ENCODE measurements around the gene TTC13. TPM values are rescaled to one million over a fixed set of nuclear protein-coding genes. Genes with fewer than 3 reads are reported as not detected.
A peak's percentile ranks its signal among the peaks of the same experiment; 100 is the strongest.

TTC13 gene
- total RNA-seq, 2 experiments from 2014 or later = 13.4 to 15.5 TPM

- Mint-ChIP-seq H3K27me3 (no peaks in the 10 kb centered on the region), H3K36me3 (ENCODE audit: low read depth) (peaks cover 20% of the 10 kb centered on the region), H3K4me1 (ENCODE audit: low read depth) (no peaks in the 10 kb centered on the region), H3K4me3 (no peak overlapping the region), H3K27ac (no peak overlapping the region), H3K9me3 (no peaks in the 10 kb centered on the region)
- intact Hi-C loops (cut with micrococcal nuclease) = no loop called here
- DNase-seq (no peak), ATAC-seq (no peak)
- no peak for TF ChIP-seq CTCF (IDR thresholded peaks at IDR 0.05)
- POLR2A ChIA-PET = no interaction called here
- CTCF ChIA-PET = interaction anchor here (1.2 kb wide), 1 partner anchor 8 kb away, joined by 3 read pairs; no protein-coding TSS in a partner anchor
These were observed 55.5 kb downstream of the TTC13 start for GRCh38 chr1:230923176-230923575.

- Mint-ChIP-seq H3K36me3 (ENCODE audit: low read depth) (peaks cover 17% of the 10 kb centered on the region), H3K9me3 (no peaks in the 10 kb centered on the region), H3K4me3 (no peak overlapping the region), H3K27me3 (no peaks in the 10 kb centered on the region), H3K27ac (no peak overlapping the region), H3K4me1 (ENCODE audit: low read depth) (no peaks in the 10 kb centered on the region)
- no peak for DNase-seq
- CTCF ChIA-PET = interaction anchor here (1.1 to 1.2 kb wide), 3 partner anchors 9 to 56 kb away, joined by 3 to 4 read pairs (median 3); partner anchors contain the start of genes ARV1 and TTC13
- no peak for ATAC-seq
- POLR2A ChIA-PET = no interaction called here
- no peak for TF ChIP-seq CTCF (IDR thresholded peaks at IDR 0.05)
- intact Hi-C loops (cut with micrococcal nuclease) = no loop called here
These were observed 56.0 kb downstream of the TTC13 start for GRCh38 chr1:230922620-230923019.

- CTCF ChIA-PET = interaction anchor here (1.3 to 2.8 kb wide), 3 partner anchors 12 to 291 kb away, joined by 3 to 10 read pairs (median 10); no protein-coding TSS in a partner anchor
- Mint-ChIP-seq H3K36me3 (ENCODE audit: low read depth) (peaks cover 15% of the 10 kb centered on the region), H3K4me3 (no peak overlapping the region), H3K9me3 (no peaks in the 10 kb centered on the region), H3K27me3 (no peaks in the 10 kb centered on the region), H3K27ac (no peak overlapping the region), H3K4me1 (ENCODE audit: low read depth) (peaks cover 8% of the 10 kb centered on the region)
- intact Hi-C loops (cut with micrococcal nuclease) = loop anchor here (5.0 kb wide), 2 partner anchors 58 to 173 kb away; partner anchors contain the start of genes ARV1 and TTC13
- no peak for DNase-seq
- POLR2A ChIA-PET = no interaction called here
- no peak for ATAC-seq
- no peak for TF ChIP-seq CTCF (IDR thresholded peaks at IDR 0.05)
These were observed 59.5 kb downstream of the TTC13 start for GRCh38 chr1:230919207-230919606.

- intact Hi-C loops (cut with micrococcal nuclease) = loop anchor here (1.0 to 5.0 kb wide), 3 partner anchors 60 to 294 kb away; partner anchors contain the start of genes ARV1 and TTC13
- peak; percentile 84 for TF ChIP-seq CTCF (IDR thresholded peaks at IDR 0.05)
- DNase-seq (peak; percentile 90), ATAC-seq (peak; percentile 79)
- peaks cover 15% of the 10 kb centered on the region for H3K36me3 Mint-ChIP-seq (ENCODE audit: low read depth)
- H3K4me3 Mint-ChIP-seq = no peak overlapping the region
- no peaks in the 10 kb centered on the region for H3K9me3 Mint-ChIP-seq
- CTCF ChIA-PET = interaction anchor here (0.6 to 2.8 kb wide), 13 partner anchors 11 to 298 kb away, joined by 3 to 10 read pairs (median 4); no protein-coding TSS in a partner anchor
- POLR2A ChIA-PET = no interaction called here
- no peaks in the 10 kb centered on the region for H3K27me3 Mint-ChIP-seq
- peaks cover 8% of the 10 kb centered on the region for H3K4me1 Mint-ChIP-seq (ENCODE audit: low read depth)
- peak overlapping the region; percentile 40 for H3K27ac Mint-ChIP-seq
These were observed 61.2 kb downstream of the TTC13 start for GRCh38 chr1:230917284-230918135.
